ENCODE data around the gene RAG1.

GRCh38 chr11:36605221-36606216 lies 37.7 kb downstream of the RAG1 start:
- TF ChIP-seq EZH2 (IDR thresholded peaks at IDR 0.05; ENCODE audit: borderline replicate concordance, low read depth, low read length) (no peak), YY1 (IDR thresholded peaks at IDR 0.05; ENCODE audit: borderline replicate concordance in 1 of 3, control insufficient read depth in 1 of 3, extremely low read depth in 1 of 3, insufficient read depth in 3 of 3, insufficient read length in 1 of 3, insufficient replicate concordance in 2 of 3, low read depth in 1 of 3, low read length in 2 of 3) (no peak)
- TF ChIP-seq, protein P1, sequence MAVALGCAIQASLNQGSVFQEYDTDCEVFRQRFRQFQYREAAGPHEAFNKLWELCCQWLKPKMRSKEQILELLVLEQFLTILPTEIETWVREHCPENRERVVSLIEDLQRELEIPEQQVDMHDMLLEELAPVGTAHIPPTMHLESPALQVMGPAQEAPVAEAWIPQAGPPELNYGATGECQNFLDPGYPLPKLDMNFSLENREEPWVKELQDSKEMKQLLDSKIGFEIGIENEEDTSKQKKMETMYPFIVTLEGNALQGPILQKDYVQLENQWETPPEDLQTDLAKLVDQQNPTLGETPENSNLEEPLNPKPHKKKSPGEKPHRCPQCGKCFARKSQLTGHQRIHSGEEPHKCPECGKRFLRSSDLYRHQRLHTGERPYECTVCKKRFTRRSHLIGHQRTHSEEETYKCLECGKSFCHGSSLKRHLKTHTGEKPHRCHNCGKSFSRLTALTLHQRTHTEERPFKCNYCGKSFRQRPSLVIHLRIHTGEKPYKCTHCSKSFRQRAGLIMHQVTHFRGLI (CRISPR knock-in tag; IDR thresholded peaks at IDR 0.05): no peak

Measured in K562 (cell line).